HL-60 (cell line): ENCODE results near the gene ERBIN.
"Not testable (repeated sequence)": the region's sequence is repeated elsewhere in the genome, so short reads cannot be mapped to it uniquely, and the experiment has no call there.

Source experiments
- DNase-seq, 2 experiments: peaks; one replicate each; pipeline ENCODE4 v3.0.0-alpha.2; 2010 to 2020; ENCODE audit warnings: low read depth in 1 of 2, low spot score in 1 of 2
- H3K27ac ChIP-seq: fragments of 250-450 bp; sonication (Bioruptor Pico); replicated peaks from 2 replicates; pipeline ENCODE4 v1.5.1; 2020; ENCODE audit warnings: mild to moderate bottlenecking, moderate library complexity
- H3K27me3 ChIP-seq: fragments of 250-450 bp; sonication (Bioruptor Pico); 2 replicates; pipeline ENCODE4 v1.5.1; 2021; ENCODE audit warnings: mild to moderate bottlenecking, moderate library complexity; ENCODE audit not compliant: insufficient read depth, poor library complexity, severe bottlenecking
- H3K4me3 ChIP-seq: replicated peaks from 2 replicates; pipeline ENCODE4 v1.5.1; 2011; ENCODE audit warnings: mild to moderate bottlenecking, control low read depth, low read length; ENCODE audit not compliant: insufficient read depth
- GABPA ChIP-seq: IDR thresholded peaks from 2 replicates; pipeline ENCODE4 v1.6.1; 2012; ENCODE audit warnings: low read depth
- POLR2AphosphoS5 ChIP-seq: IDR thresholded peaks from 2 replicates; pipeline ENCODE4 v1.6.1; 2012; ENCODE audit warnings: low read depth
- SPI1 ChIP-seq: IDR thresholded peaks from 2 replicates; pipeline ENCODE4 v1.6.1; 2012; ENCODE audit warnings: low read depth, mild to moderate bottlenecking, borderline replicate concordance
- TF ChIP-seq, protein P1 (sequence below): IDR thresholded peaks from one replicate; pipeline ENCODE4 v1.5.1; 2011; ENCODE audit warnings: low read length, control low read depth, inconsistent platforms; ENCODE audit not compliant: insufficient read depth
- TF ChIP-seq, protein P2 (sequence below): IDR thresholded peaks from 2 replicates; pipeline ENCODE4 v1.6.1; 2012; ENCODE audit warnings: low read depth; ENCODE audit not compliant: insufficient replicate concordance

Gene ERBIN

DNA sequence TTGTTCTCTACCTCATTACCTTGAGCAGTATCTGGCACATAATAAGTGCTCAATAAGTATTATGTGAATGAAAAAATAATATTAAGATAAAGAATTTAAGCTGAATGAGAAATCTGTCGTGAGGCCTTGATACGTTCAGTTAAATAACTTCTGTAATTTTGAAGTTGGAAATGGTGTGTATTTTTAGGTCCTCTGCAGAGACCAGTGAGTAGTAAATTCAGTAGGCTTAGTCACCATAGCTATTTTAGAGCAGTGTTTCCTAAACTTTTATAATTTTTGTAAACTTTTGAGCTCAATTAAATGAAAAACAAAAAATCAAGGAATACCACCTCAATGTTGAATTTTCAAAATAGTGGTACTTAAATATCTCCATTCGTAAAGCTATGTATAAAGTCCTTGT is 25.0 kb downstream of the ERBIN start:
- DNase-seq: no peak
- Histone ChIP-seq H3K27me3 (no peaks in the 10 kb centered on the region), H3K27ac (no peak overlapping the region), H3K4me3 (no peak overlapping the region)
- TF ChIP-seq, protein P1, sequence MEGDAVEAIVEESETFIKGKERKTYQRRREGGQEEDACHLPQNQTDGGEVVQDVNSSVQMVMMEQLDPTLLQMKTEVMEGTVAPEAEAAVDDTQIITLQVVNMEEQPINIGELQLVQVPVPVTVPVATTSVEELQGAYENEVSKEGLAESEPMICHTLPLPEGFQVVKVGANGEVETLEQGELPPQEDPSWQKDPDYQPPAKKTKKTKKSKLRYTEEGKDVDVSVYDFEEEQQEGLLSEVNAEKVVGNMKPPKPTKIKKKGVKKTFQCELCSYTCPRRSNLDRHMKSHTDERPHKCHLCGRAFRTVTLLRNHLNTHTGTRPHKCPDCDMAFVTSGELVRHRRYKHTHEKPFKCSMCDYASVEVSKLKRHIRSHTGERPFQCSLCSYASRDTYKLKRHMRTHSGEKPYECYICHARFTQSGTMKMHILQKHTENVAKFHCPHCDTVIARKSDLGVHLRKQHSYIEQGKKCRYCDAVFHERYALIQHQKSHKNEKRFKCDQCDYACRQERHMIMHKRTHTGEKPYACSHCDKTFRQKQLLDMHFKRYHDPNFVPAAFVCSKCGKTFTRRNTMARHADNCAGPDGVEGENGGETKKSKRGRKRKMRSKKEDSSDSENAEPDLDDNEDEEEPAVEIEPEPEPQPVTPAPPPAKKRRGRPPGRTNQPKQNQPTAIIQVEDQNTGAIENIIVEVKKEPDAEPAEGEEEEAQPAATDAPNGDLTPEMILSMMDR: no peak
- no peak for TF ChIP-seq POLR2AphosphoS5
- no peak for TF ChIP-seq SPI1
- TF ChIP-seq, protein P2, sequence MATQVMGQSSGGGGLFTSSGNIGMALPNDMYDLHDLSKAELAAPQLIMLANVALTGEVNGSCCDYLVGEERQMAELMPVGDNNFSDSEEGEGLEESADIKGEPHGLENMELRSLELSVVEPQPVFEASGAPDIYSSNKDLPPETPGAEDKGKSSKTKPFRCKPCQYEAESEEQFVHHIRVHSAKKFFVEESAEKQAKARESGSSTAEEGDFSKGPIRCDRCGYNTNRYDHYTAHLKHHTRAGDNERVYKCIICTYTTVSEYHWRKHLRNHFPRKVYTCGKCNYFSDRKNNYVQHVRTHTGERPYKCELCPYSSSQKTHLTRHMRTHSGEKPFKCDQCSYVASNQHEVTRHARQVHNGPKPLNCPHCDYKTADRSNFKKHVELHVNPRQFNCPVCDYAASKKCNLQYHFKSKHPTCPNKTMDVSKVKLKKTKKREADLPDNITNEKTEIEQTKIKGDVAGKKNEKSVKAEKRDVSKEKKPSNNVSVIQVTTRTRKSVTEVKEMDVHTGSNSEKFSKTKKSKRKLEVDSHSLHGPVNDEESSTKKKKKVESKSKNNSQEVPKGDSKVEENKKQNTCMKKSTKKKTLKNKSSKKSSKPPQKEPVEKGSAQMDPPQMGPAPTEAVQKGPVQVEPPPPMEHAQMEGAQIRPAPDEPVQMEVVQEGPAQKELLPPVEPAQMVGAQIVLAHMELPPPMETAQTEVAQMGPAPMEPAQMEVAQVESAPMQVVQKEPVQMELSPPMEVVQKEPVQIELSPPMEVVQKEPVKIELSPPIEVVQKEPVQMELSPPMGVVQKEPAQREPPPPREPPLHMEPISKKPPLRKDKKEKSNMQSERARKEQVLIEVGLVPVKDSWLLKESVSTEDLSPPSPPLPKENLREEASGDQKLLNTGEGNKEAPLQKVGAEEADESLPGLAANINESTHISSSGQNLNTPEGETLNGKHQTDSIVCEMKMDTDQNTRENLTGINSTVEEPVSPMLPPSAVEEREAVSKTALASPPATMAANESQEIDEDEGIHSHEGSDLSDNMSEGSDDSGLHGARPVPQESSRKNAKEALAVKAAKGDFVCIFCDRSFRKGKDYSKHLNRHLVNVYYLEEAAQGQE: no peak
- no peak for TF ChIP-seq GABPA

DNA sequence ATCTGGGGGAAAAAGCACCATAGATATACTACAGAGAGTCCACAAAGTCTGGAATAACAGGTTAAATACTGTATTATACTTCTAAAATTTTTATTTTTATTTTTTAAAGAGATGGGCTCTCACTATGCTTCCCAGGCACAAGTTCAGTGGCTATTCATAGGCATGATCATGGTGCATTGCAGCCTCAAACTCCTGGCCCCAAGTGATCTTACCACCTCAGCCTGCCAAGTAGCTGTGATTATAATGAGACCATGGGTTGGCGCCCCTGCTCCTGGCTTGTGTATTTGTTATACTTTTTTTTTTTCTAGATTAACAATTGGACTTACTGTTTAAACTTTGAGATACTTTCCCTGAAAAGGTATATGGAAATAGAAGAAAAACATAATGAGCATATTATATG is 25.9 kb downstream of the ERBIN start:
- DNase-seq: no peak
- no peak overlapping the region for H3K4me3 ChIP-seq
- H3K27me3 ChIP-seq: no peaks in the 10 kb centered on the region
- no peak overlapping the region for H3K27ac ChIP-seq
- TF ChIP-seq SPI1 (no peak), GABPA (no peak), POLR2AphosphoS5 (no peak)
- TF ChIP-seq, protein P2: no peak
- TF ChIP-seq, protein P1: no peak

DNA sequence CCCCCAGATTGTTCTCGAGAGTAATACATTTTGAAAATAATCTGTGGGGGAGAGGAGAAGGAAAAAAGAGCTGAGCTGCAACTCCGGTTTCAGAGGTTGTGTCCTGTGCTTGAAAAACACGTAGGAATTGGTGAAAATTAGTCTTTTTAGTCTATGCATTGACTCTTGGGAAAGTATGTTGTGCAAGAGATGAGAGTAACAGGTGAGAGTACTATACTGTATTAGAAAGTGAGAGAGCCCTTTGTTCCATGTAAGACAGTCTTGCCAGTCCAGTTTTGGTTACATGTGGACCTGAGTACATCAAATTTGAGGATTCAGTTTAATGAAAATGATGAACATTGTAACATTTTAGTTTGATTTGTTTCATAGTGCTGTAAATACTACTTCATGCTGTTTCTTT is 27.8 kb downstream of the ERBIN start:
- no peak overlapping the region for H3K4me3 ChIP-seq
- no peak for TF ChIP-seq POLR2AphosphoS5
- TF ChIP-seq GABPA: no peak
- DNase-seq: no peak
- no peak overlapping the region for H3K27ac ChIP-seq
- no peaks in the 10 kb centered on the region for H3K27me3 ChIP-seq

DNA sequence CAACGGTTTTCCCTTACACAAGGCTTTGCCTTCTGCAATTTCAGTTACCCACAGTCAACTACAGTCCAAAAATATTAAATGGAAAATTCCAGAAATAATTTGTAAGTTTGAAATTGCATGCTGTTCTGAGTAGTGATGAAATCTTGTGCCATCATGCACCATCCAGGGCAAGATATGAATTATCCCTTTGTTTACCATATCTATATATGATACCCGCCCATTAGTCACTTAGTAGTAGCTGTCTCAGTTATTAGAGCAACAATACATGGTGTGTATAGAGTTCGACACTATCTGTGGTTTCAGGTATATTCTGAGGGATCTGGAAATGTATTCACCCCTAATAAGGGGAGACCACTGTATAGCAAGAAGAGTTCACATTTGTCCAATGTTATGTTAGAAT is 29.4 kb downstream of the ERBIN start:
- Histone ChIP-seq H3K4me3 (no peak overlapping the region), H3K27ac (no peak overlapping the region), H3K27me3 (no peaks in the 10 kb centered on the region)
- no peak for DNase-seq
- TF ChIP-seq GABPA (no peak), POLR2AphosphoS5 (no peak), SPI1 (no peak)
- TF ChIP-seq, protein P2: no peak
- TF ChIP-seq, protein P1: no peak

DNA sequence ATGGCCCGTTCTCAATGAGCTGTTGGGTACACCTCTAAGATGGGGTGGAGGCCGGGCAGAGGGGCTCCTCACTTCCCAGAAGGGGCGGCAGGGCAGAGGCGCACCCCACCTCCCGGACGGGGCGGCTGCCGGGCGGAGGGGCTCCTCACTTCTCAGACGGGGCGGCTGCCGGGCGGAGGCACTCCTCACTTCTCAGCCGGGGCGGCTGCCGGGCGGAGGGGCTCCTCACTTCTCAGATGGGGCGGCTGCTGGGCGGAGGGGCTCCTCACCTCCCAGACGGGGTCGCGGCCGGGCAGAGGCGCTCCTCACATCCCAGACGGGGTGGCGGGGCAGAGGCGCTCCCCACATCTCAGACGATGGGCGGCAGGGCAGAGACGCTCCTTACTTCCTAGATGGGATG is 31.3 kb downstream of the ERBIN start:
- not testable (repeated sequence) for H3K4me3 ChIP-seq, DNase-seq, H3K27ac ChIP-seq, H3K27me3 ChIP-seq
